Islet precursor cell (in vitro differentiated cells): Measurements from ENCODE around the gene TNS1.
"Not testable (repeated sequence)": the region's sequence is repeated elsewhere in the genome, so short reads cannot be mapped to it uniquely, and the experiment has no call there.

ENCODE experiments used
- DNase-seq: peaks from one replicate; pipeline ENCODE4 v3.0.0-alpha.2; 2018

Gene TNS1

DNA sequence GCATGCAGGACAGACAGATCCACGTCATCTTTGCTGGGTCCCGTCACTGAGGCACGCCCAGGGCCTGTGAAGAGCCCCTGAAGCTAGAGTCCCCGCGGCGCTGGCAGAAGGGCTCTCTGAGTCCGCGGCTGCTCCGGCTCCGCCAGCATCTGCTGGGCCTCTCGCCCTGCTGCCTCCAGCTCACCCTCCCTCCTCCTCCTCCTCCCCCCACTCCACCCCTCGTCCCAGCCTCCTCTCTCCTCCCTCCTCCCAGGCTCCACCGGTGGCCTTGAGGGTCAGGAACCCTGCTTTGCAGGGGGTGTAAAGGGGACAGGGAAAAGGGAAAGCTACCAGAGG lies at the start of gene TNS1:
TSS of gene TNS1 (minus strand) at position 151 of the 336 bp plus-strand sequence. CDS start at position 28, 123 bp downstream.
- peak; percentile 70 for DNase-seq

DNA sequence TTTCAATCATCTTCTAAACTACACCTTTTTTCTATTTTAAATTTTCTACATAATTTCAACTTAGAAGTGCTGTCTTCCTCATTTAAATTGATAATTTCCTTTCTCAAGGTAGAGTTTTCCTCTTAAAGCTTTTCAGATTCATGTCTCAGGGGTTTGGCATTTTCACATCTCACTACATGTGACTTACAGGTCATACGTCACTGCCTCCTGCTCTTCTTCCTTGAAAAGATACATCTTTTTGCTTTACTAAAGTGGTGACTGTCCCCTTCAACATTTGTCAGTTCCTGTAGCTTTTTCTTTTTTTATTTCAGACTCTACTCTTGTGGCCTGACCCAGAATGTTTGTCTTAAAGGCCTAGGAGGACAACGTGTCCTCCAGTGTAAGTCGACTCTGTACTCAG lies 49.1 kb upstream of the TNS1 start:
- no peak for DNase-seq

DNA sequence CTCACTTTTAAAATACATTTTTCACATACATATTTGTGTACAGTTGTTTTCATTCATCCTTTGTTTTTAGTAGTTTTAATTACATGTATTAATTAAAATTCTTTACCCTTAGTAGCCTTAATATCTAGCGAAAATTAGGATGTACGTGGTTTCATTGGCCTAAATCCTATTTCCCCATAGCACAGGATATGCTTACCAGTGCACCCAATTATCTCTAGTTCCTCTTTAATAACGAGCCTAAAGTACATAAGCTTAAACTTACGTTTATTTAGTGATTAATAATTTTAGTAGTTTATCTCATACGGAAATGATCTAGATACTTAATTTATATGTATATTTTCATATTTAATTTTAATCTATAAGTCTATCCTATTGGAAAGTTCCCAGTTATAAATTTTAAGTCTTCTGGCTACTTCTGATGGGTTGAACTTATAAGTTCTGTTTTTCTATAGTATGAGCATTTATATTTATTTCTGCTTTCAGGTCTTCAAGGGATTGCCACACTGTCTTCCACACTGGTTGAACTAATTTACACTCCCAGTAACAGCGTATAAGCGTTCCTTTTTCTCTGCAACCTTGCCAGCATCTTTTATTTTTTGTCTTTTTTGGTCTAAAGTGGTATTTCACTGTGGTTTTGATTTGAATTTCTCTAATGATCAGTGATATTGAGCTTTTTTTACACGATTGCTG lies 44.9 kb upstream of the TNS1 start:
- DNase-seq, result no peak

DNA sequence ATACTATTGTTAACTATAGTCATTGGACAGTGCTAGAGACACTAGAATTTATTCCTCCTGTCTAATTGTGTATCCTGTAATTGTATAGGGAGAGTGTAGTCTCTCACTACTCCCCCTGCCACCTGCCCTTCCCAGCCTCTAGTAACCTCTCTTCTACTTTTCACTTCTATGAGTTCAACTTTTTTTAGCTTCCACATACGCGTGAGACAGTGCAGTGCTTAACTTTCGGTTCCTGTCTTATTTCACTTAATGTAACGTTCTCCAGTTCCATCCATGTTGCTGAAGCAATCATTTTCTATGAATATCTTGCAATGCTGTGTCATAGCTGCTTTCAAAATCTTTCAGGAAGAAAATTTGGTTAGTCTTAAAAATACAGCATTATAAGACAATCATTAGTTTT lies 43.4 kb upstream of the TNS1 start:
- DNase-seq, result no peak

DNA sequence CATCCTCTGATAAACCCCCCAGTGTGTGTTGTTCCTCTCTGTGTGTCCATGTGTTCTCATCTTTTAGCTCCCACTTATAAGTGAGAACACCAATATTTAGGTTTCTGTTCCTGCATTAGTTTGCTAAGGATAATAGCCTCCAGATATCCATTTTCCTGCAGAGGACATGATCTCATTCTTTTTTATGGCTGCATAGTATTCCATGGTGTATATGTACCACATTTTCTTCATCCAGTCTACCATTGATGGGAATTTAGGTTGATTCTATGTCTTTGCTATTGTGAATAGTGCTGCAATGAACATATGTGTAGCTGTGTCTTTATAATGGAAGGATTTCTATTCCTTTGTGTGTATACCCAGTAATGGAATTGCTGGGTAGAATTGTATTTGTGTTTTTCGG lies 41.8 kb upstream of the TNS1 start:
- DNase-seq, result not testable (repeated sequence)

DNA sequence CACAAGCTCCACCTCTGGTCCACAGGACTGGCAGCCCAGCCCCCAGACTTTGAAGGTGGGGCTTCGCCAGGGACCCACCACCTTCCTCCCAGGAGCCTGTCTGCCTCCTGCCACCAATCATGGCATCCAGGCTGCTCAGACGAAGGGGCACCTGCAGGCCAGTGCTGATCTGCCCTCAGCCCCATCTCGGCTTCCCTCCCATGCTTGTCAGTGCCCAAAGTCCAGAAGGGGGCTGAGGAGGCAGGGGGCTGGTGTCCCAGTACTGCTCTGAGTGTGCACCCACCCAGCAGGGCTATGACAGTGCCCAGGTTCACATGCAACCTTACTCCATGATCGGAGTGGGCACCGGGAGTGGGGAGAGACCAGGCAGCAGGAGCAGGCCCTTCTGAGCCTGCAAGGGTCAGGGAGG lies 40.9 kb upstream of the TNS1 start:
- DNase-seq, result no peak

DNA sequence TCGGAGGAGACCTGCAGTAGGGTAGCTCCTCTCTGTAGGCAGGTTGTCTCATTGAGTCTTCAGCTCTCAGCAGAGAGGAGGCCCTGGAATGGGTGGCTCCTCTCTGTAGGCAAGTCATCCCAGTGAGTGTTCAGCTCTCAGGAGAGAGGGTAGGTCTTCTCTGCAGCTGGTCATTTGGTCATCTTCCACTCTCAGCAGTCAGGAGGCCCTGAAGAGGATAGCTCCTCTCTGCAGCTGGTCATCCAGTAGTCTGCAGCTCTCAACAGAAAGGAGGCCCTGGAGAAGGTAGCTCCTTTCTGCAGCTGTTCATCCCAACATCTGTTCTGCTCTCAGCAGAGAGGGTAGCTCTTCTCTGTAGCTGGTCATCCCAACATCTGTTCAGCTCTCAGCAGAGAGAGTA lies 40.3 kb upstream of the TNS1 start:
- no peak for DNase-seq

DNA sequence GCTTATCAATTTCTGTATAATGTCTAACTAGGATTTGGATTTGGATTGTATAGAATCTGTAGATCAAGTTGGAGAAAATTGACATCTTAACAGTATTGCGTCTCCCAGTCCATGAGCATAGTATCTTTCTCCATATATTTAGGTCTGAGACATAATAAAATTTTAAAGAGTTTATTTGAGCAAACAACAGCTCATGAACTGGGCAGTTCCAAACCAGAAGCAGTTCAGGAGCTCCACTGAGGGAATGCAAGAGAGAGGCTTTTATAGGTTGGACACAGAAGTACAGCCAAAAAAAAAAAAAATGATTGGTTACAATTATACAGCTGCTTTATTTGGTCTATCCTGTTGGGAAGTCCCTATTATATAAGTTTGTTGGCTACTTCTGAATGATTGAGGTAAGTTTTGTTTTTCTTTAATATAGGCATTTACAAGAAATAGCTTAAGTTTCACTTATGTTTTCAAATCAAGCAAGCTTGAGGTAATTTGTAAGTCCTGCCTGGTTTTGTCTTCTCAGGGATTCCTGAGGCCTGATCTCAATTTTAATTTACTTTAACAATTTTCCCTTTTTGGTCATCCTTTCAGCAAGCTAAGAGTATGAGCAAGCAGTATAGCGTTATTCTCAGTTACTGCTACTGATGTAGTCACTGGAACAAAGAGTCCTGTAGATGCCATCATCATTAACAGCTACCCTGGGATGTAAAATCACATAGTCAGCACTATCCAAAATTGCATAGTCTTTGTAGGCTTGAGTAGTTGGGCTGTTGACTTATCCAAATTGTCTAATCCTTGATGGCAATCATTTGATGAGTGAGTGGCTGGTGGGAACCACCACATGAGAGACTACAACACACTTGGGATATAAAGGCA lies 38.7 kb upstream of the TNS1 start:
- no peak for DNase-seq

DNA sequence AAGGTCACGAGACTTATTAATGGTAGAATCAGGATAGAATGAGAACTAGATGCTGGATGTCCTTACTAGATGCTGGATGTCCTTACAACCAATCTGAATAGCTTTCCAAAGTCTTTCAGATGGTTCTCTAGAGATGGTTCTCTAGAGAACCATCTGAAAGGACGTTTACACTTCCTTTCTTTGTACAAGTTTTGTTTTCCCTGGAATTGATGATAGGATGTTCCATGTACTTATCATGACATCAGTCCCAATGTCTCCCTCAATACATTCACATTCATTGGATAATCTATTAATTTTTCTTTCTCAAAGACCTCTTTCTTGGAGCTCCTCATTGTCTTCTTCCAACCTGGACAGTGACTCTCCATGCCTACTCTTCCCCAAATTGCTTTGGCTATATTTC lies 38.1 kb upstream of the TNS1 start:
- DNase-seq, result no peak

DNA sequence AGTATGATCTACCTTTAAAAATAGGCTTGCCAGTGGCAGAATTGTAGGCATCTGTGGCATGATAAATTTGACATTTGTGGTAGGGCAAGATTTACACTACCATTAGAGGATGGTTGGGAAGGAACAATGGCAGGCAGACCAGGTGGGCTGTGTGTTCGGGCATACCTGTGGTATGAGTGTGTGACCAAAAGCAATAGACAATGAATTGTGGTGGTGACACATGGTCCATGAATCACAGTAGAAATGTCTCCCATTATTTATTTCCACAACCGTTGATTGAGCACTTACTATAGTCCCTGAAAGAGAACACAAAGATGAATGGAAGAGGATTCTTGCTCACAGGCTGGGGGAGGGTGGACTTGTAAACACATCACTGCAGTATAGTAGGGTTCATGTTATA lies 36.4 kb upstream of the TNS1 start:
- peak; percentile 41 for DNase-seq

DNA sequence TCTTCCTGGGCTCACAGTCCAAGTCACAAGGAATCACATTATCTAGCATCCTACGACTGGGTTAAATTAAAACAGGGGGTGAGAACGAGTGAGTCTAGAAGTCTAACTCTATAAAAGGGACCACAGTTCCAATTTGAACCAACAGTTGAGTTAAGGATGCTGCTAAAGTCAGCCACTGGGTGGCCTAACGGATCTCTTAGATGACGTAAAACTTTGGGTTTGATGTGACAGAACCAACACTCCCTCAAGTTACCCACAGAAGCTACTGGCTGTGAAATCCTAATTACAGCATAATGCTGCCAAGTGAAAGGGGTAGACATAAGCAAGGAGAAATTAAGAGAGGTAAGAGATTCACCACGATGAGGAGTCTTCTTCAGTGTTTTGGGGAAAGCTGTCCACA lies 33.6 kb upstream of the TNS1 start:
- DNase-seq, result peak; percentile 31

DNA sequence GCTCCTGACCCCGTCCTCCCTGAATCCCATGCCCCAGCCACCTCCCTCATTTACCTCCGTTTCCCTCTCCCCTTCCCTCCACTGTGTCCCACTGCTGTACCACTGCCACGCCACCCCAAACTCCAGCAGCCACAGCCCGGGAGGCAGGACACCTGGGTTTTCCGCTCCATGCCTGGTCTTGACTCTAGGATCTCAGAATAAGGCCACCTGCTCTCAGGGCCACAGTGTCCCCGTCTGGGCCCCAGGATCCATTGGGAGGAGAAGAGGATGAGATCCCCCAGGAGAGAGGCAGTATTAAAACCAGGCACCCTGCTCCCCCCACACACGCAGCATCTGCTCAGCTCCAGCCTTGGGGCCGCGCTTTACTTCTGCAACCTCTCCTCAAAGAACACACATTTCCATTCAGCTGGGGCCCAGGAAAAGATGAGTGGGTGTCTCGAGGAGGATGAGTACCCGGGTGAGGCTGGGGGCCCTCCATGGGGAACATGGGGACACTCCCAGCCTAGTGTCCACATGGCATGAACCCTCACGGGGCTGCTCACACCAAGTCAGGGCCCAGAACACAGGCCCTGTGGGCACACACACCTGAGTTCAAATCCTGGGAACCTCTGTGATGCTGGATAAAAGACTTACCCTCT lies 32.8 kb upstream of the TNS1 start:
- DNase-seq, result peak; percentile 33

DNA sequence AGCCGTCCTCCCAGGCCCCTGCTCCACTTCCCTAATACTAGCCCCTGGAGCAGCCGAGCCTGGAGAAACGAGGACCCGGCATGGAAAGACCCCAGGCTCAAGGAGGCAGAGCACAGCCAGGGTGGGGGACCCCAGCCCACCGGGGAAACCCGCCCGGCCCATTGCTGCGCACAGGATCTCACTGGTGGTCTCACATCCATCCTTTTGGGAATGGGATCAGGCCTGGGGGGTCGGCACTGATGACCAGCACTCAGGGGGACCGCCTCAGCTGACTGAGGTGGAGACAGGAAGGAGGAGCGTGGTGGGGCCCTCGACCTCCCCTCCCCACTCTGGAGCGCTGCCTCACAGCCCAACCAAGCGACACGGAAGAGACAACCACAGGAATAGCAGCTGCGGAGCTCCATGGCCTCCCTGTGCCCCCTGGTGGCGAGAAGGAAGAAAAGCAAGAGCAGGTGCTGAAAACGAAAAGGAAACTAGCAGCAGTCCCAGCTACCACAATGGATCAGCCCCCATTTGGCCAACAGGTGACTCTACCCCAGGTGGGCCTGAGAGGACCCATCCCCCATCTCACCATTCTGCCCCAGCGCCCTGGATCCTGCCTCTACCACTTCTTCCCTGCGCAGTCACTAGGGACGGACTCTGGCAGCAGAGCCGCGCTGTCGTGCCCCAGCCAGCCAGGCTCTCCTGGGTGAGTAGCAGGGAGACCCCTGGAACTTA lies 31.9 kb upstream of the TNS1 start:
- DNase-seq, result peak; percentile 85

DNA sequence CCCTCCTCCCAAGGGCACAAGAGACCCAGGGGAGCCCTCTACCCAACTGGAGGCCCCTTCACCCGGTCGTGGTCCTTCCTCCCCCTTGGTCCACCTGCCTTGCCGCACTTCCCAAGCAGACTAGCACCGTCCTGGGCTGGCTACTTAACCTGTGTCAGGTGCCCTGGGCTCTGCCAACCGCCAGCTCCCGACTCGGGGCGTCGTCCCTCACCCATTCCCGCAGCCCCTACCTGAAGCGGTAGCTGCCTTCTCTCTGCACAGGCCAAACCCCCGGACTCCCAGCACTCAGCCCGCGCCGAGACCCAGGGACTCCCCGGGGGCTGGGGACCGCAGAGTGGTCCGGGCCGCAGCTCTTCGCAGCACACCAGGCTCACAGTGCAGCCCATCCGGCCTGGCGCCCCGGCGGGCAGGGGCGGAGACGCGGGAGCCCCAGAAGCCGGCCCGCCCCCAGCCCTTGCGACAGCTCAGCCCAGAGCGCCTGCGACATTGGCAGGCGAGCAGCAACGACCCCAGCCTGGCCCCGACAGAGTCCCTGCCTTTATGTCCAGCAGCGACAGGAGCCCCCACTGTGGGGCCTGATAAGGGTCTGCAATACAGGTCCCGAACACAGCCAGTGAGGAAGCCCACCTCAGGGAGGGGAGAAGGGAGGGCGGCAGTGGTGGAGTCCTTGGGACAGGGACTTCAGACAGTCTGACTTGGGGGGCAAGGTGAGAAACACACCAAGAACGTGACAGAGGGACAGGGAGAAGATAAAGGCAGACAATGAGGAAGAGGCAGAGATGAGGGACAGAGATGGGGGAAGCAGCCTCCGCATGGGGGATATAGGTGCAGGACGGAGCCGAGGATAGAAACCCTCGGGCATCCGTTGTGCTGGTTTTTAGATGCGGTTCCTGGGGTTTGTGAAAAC lies 31.0 kb upstream of the TNS1 start:
- peak; percentile 59 for DNase-seq

DNA sequence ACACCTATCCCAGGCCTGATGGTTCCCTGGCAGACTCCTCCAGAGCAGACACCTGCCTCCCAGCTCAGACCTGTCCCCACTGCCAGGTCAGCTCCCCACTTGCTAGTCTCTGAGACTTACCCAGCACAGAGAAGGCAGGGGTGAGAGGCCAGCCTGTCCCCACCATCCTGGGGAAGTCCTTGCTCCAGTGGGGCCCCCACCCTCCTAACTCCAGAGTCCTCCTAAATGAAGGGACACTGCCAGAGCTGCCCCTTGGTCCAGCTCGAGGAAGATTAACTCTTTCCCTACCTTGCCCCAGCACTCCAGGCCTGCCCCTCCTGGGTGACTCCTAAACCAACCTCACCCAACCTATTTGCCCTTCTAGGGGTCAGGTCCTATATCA lies 30.4 kb upstream of the TNS1 start:
- peak; percentile 24 for DNase-seq

DNA sequence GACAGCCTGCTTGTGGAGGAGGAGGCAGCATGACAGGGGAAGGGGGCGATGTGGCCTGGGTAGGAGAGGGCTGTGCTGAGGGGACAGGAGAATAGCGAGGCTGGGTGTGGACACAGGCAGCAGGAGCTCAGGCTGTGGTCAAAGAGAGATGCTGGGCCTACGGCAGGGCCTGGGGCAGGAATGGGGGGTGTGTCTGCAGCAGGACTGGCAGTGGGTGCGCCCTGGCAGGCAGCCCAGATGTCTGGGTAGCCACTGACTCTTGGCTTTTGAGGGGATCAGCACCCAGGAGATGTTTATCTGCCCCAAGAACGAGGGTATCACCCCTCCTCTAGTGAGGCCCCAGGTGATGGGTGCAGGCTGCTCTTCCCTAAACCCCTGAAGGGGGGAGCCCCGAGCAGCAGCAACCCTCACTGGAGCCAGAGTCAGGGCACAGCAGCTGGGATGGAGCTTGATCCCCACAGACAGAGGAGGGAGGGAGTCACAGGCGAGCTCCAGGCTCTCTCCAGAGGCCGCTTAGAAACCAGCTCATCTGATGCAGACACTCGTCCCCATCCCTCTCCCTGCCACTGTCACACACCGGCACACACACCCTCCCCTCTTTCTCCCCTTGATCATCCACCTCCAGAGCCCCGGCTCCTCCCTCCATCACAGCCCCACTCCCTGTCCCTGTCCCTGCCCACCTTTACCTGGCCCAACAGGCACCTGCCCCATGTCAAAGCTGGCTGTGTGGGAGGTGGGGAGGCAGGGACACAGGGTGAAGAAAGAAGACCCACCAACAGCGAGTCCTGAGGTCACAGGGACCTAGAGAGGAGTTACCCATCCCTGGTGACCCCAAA lies 29.8 kb upstream of the TNS1 start:
- DNase-seq, result peak; percentile 51

DNA sequence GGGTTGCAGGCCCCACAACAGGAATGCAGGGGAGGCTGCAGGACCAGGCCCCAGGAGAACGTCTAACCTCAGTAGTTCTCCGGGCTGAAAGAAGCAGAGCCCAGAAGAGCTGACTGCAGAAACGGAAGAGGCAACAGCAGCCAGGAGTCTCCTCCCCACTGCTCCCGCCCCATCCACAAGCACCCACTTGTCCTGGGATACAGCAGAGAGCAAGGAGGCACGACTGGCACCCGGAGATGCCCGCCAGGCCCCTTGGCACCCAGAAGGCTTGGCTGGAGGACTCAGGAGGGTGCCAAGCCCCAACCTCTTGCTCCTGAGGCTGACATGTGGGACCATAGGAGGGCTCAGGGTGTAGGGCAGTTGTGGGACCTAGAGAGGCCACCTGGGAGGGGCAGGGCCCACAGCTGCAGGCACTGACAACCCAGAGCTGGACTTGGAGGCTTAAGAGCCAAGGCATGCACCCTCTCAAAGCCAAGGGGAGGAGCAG lies 29.0 kb upstream of the TNS1 start:
- peak; percentile 48 for DNase-seq

DNA sequence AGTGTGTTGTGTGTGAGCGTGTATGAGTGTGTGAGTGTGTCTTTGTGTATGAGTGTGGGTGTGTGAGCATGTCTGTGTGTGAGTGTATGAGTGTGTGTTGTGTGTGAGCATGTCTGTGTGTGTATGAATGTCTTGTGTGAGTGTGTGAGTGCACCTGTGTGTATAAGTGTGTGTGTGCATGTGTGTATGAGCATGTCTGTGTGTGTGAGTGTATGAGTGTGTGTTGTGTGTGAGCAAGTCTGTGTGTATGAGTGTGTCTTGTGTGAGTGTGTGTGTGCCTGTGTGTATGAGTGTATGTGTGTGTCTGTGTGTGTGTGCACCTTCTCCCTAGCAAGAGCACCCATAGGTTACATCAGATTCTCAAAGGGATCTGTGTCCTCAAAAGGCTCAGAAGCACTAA lies 28.5 kb upstream of the TNS1 start:
- no peak for DNase-seq

DNA sequence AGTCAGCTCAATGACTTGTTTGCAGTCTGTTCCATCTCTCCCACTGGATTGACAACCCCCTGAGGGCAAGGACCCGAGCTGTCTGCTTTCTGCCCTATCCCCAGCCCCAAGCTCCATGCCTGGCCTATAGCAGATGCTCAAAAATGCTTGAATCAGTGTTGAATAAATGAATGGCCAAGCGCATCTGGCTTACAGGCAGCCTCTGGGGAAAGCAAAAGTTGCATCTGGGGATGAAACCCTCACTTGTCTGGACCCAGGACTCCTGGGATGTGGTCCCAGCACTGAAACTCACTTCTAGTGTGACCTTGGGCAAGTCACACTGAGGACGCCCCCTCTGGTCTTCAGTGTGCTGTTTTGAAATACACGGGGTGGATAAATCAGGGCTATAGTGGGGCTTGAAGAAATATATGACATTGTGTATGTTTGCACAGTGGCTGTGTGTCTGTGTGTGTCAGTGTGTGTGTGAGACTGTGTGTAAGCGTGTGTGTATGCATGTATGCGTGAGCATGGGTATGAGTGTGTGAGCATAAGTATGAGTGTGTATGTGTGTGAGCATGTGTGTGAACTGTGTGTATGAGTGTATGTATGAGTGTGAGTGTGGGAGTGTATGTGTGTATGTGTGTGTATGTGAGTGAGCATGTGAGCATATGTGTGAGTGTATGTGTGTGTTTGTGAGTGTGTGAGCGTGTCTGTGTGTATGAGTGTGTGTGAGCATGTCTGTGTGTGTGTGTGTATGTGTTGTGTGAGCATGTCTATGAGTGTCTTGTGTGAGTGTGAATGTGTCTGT lies 27.8 kb upstream of the TNS1 start:
- DNase-seq, result no peak
